ENCODE data around the gene ASPHD2. TPM values are rescaled to one million over a fixed set of nuclear protein-coding genes. Genes with fewer than 3 reads are reported as not detected.

Gene ASPHD2
- total RNA-seq, 1 experiment from 2014 or later, result 7.1 TPM

DNA sequence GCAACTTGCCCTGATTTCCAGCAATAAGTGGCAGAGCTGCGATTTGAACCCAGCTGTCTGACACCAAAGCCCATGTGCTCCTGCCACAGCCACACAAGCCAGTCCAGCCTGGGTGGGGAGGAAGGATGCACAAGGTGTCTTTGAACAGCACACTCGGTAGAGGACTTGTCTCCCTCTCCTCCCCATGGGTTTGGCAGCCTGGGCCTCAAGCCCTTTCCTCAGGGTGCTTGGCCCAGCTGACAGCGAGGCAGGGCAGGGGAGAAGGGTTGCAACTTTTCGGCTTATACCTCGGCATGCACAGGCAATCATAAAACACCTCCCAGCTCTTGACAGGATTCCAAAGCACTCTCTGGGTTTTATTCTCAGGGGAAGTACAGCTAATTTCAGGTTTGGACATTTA is 19.3 kb downstream of the ASPHD2 start:
- Histone ChIP-seq H3K27me3 (ENCODE audit: insufficient read depth, low read length) (no peaks in the 10 kb centered on the region), H3K4ac (ENCODE audit: low read depth, low read length) (no peak overlapping the region), H3K27ac (ENCODE audit: insufficient read length, low read depth, low read length) (no peak overlapping the region), H4K8ac (replicated peaks; ENCODE audit: insufficient read length, low read depth, low read length) (no peak overlapping the region), H3K79me2 (ENCODE audit: insufficient read depth, low read length) (no peaks in the 10 kb centered on the region), H4K91ac (ENCODE audit: insufficient read length, low read depth, low read length) (no peak overlapping the region), H3K18ac (ENCODE audit: insufficient read length, low read depth, low read length) (no peak overlapping the region), H2AFZ (ENCODE audit: low read length) (no peak overlapping the region), H2BK5ac (ENCODE audit: insufficient read length, low read length) (no peak overlapping the region), H2BK12ac (ENCODE audit: insufficient read length, low read depth, low read length) (no peak overlapping the region), H2BK15ac (ENCODE audit: low read depth, low read length) (no peak overlapping the region), H3K4me2 (ENCODE audit: insufficient read depth, insufficient read length, low read length) (no peak overlapping the region), H4K20me1 (ENCODE audit: control insufficient read depth, insufficient read depth, insufficient read length) (no peaks in the 10 kb centered on the region), H3K79me1 (ENCODE audit: insufficient read depth, low read depth, low read length, poor library complexity, severe bottlenecking) (no peaks in the 10 kb centered on the region), H3K14ac (ENCODE audit: insufficient read depth, low read length) (no peak overlapping the region), H2BK20ac (ENCODE audit: low read depth, low read length, poor library complexity, severe bottlenecking) (no peak overlapping the region), H3T11ph (ENCODE audit: low read length) (no peak overlapping the region), H4K5ac (ENCODE audit: insufficient read length, low read depth, low read length) (no peak overlapping the region), H2AK5ac (ENCODE audit: insufficient read length, low read length) (no peak overlapping the region), H3K23me2 (ENCODE audit: insufficient read length, low read depth, low read length, poor library complexity, severe bottlenecking) (no peaks in the 10 kb centered on the region), H3K9me3 (ENCODE audit: control insufficient read depth, low read depth, low read length) (no peaks in the 10 kb centered on the region), H3K4me1 (ENCODE audit: insufficient read depth, low read length) (no peaks in the 10 kb centered on the region), H2BK120ac (ENCODE audit: low read depth, low read length, poor library complexity, severe bottlenecking) (no peak overlapping the region), H3K23ac (ENCODE audit: insufficient read length, low read depth, low read length) (no peak overlapping the region), H3K9ac (ENCODE audit: extremely low read depth, insufficient read length, low read length) (no peak overlapping the region), H3K56ac (ENCODE audit: insufficient read length, low read depth, low read length) (no peak overlapping the region)
- H3K36me3 Mint-ChIP-seq (ENCODE audit: insufficient read depth in 1 of 3, low read depth in 3 of 3), result peaks cover 8 to 32% (median 31%) of the 10 kb centered on the region in 3 experiments; a peak in 6 of 7 replicates
- no peak for DNase-seq
- H3K27me3 Mint-ChIP-seq (ENCODE audit: low read depth), result no peaks in the 10 kb centered on the region
- WGBS (ENCODE audit: extremely low coverage, insufficient read length, low lambda C conversion rate), result no CpG with 5 or more reads among the region's 5 CpGs
- no peak overlapping the region; a peak in 1 of 7 replicates for H3K27ac Mint-ChIP-seq
- peaks cover 2 to 5% of the 10 kb centered on the region in 2 experiments; a peak in 3 of 4 replicates for H3K4me1 Mint-ChIP-seq
- no peaks in the 10 kb centered on the region for H3K9me3 Mint-ChIP-seq
- no peak for TF ChIP-seq CTCF (conservative IDR thresholded peaks at IDR 0.05)
- no peak overlapping the region for H3K4me3 Mint-ChIP-seq
